TTC549 (cell line): ENCODE measurements around the gene TNNT1.
"Not testable (repeated sequence)": the region's sequence is repeated elsewhere in the genome, so short reads cannot be mapped to it uniquely, and the experiment has no call there.

Source experiments
- FAIRE-seq: peaks from 2 replicates; lab custom pipeline; 2012; peaks lifted over from hg19 to GRCh38; lab: Jason Lieb, UNC

TNNT1 gene, protein sequence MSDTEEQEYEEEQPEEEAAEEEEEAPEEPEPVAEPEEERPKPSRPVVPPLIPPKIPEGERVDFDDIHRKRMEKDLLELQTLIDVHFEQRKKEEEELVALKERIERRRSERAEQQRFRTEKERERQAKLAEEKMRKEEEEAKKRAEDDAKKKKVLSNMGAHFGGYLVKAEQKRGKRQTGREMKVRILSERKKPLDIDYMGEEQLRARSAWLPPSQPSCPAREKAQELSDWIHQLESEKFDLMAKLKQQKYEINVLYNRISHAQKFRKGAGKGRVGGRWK

GRCh38 chr19:55149078-55150003 is at the start of gene TNNT1:
TSS of gene TNNT1 (minus strand) at chr19:55149206. CDS start at chr19:55147157, 2,049 bp downstream.
- no peak for FAIRE-seq

DNA sequence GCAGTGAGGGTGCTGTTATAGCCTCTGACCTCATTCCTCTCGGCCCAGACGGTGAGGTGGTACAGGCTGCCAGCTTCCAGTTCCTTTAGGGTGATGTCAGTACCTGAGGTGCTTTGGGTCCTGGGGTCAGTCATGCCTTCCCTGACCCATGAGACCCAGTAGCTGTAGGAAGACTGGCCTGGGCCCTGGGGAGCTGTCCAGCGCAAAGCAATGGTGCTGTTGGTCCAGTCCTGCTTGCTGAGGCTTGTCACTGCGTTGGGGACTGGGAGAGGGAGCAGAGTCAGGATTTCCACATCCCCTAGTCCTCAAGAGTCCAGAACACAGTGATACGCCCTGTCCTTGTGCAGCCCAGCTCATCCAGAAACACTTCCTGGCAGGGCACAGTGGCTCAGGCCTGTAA is 49.6 kb upstream of the TNNT1 start:
- no peak for FAIRE-seq

DNA sequence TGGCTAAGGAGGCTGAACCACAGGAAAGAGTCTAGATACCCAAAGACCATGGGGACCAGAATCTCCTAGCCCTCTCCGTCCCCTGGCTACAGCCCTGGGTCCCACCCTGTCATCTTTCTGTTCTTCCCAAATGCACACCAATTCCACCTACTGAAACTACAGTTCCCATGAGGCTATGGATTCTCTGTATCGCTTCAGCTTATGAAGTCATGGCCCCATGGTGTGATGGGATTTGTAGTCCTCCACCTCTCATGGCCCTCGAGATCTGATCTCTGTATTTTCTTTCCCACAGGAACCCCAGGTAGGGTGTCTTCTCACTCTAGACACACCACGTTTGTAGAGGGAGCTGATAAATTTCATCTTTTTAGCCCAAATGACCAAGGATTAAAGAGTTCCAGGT is 48.5 kb upstream of the TNNT1 start:
- FAIRE-seq = no peak

GRCh38 chr19:55196803-55197202 is 47.8 kb upstream of the TNNT1 start:
- no peak for FAIRE-seq

GRCh38 chr19:55193481-55193880 is 44.5 kb upstream of the TNNT1 start:
- no peak for FAIRE-seq

DNA sequence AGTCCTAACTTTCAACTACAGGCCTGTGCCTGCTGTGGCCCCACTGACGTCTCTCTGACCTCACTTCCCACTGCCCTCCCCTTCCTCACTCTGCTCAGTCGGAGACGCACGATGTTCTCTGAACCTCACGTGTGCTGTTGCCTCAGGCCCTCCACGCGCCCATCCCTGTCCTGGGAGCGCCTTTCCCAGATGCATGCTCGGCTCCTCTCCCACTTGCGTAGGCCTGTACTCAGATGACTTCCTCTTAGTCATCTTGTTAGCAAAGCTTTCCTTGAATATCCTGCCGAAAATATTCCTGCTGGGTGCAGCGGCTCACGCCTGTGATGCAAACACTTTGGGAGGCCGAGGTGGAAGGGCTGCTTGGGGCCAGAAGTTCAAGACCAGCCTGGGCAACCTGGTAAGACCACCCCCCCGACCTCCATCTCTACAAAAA is 40.4 kb upstream of the TNNT1 start:
- no peak for FAIRE-seq

DNA sequence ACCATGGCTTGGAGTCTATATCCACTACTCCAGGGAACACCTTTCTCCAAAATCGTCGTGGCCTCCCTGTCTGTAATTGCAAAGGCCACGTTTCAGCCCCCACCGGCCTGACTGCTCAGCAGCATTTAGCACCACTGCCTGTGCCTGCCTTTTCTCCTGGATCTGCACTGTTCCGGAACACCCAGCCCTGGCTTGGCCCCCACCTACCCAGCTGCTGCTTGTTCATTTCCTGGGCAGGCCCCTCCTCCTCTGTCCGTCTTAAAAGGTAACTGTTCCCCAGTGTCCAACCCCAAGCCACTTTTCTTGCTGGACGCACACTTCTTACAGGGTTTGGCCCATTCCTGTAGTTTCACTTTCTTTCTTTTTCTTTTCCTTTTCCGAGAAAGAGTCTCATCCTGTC is 39.6 kb upstream of the TNNT1 start:
- FAIRE-seq = no peak

DNA sequence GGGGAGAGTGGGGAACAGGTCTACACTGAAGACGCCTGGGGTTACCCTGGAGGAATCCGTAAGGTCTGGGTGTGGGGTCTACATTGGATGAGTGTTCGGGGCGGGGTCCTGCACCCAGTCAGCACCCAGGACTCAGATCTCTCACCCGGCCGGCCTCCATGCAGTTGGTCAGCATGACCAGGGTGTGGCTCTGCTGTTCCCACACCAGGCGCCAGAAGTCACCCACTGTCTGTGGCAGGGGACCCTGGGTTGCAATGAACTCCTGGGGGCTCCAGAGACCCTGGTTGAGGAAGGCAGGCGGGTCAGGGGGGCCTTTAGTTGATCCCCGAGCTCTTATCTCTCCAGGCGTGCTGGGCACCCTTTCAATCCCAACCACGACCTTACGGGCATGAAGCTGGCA is 37.1 kb upstream of the TNNT1 start:
- no peak for FAIRE-seq

- FAIRE-seq = no peak
Observed at GRCh38 chr19:55181740-55182139, 32.7 kb upstream of the TNNT1 start.

- FAIRE-seq = no peak
Observed at GRCh38 chr19:55179606-55180484, 30.8 kb upstream of the TNNT1 start, which contains the start of gene SYT5. TSS of gene SYT5 (minus strand) at chr19:55180289. CDS start at chr19:55179041, 1,248 bp downstream.

DNA sequence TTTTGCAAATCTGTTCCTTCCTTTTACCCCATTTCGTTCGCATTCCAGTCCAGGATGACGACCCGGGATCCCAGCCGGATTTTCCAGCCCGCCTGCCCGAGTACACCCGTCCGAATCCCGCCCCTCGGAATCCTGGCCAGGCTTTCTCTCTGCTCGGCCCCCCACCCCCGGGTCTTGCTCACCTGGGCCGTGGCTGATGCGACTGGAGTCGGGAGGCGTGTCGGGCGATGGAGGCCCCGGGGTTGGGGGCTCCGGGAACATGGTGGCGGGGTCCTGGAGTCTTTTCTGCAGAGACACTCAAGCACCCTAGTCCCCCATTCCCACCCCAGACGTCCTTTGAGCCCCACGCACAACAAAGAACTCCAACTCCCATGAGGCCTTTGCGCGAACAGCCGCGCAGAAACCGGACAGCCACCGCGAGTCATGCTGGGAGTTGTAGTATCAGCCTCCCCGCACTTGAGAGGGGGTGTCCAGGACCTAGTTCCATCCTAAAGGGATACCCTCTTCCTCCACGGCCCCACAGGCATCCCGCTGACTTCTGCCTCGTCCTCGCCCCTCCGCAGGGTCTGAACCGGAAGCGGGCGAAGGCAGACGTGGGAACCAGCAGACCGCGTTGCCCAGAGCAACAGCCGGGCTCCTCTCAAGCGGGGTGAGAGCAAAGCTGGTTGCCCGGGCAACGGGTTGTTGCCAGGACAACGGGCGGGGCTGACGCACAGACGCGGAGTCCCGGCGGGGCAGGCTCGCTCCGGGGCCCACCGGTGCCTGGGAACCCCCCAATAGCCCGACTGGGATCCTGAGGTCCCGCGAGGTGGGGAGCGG is 30.0 kb upstream of the TNNT1 start:
- no peak for FAIRE-seq

DNA sequence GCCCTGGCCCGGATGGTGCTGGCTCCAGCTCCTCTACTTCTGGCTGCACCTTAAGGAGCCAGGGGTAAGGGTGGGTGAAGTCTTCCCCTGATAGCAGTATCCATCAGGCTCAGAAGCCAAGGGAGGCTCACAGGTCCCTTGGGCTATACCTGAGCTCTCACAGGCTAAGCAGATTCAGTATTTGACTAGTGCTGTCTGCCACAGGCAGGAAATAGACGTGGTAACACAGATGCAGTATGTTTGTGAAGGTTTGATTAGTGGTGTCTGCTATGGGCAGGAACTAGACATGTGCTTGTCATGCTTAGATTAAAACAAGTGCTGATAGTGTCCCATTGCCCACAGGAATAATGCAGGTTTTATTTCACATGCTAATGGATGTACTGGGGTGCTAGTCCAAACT is 27.1 kb upstream of the TNNT1 start:
- no peak for FAIRE-seq

GRCh38 chr19:55175117-55175867 is 26.3 kb upstream of the TNNT1 start:
- FAIRE-seq = no peak

DNA sequence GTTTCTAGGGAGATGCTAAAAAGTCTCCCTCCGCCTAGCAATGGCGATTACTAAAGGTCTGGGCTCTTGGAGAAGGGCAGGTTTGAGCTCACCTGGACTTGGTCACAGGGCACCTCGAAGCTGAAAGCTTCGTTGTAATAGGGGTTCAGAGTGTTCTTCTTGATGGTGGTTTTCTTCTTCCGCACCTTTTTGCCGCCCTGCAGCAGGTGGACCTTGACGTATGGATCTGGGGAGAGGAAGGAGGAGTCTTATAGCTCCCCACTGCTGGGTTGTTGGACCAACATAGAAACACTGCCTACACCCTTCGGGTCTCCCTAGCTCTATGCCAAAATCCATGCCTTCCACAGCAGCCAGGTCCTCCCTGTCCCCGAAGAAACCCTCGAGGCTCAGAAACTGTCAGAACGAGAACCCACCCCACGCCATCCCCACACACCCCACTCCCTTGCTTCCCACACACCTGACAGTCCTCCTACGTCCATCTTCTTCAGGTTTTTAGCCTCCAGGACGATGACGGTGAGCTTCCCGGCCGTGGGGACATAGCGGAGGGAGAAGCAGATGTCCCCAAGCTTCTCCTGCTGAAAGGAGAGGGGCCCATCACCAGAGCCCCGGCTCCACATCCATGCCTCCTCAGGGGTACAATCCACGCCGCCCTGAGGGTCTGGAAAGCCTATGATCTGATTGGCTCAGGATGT is 25.6 kb upstream of the TNNT1 start:
- no peak for FAIRE-seq

DNA sequence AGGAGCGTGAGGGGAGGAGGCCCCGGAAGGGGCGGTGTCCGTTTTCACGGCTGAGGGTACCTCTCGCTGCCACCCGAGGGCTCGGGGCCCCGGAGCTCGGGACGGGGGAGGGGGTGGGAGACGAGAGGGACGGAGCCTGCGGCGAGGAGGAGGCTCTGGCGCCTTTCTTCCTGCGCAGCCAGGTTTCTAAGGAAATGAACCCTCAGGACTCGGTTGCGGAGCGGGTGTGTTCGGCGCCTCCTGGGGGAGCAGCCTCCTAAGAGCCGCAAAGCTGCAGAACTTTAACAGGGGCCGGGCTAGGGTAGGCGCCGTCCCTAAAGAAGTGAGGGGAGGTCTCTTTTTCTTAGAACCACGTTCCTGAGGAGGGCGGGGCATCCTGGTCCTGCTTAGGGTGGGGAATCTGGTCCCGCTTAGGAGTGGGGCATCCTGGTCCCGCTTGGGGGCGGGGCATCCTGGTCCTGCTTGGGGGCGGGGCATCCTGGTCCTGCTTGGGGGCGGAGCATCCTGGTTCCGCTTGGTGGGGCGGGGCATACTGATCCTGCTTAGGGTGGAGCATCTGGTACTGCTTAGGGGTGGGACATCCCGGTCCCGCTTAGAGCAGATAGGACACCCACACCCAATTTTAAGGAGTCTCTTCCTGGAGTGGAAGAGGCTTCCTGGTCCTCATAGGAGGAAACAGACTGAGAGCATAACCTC is 24.9 kb upstream of the TNNT1 start:
- FAIRE-seq = peak; percentile 56

- FAIRE-seq = no peak
Observed at GRCh38 chr19:55173186-55173713, 24.2 kb upstream of the TNNT1 start.

DNA sequence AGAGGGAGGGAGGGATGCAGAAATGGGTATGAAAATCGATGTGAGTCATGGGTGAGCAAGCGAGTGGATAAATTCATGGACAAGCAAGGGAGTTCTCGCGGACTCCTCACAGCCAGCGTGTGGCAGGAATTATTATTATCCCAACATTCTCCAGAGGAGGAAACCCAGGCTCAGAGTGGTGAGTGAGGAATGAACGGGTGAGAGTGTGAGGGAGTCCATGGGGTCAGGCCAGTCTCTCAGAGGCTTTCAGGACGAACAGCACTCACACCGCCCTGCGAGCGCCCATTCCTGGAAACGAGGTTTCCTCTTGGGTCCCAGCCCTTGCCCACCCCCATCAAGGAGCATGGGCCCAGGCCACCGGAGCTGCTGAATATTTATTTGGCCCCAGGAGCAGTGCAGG is 23.7 kb upstream of the TNNT1 start:
- no peak for FAIRE-seq

DNA sequence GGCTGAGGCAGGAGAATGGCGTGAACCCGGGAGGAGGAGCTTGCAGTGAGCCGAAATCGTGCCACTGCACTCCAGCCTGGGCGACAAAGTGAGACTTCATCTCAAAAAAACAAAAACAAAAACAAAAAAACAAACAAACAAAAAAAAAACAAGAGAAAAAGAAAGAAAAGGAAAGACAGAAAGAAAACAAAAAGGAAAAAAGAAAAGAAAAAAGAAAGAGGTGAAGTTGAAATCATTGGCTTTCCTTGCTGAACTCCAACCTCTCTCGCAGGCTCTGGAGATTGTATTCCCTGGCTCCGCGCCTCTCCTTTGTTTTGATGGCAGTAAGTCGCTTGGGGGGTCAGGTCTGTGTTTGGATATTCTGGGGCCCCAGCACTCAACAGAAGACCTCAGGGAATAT is 23.3 kb upstream of the TNNT1 start:
- not testable (repeated sequence) for FAIRE-seq

DNA sequence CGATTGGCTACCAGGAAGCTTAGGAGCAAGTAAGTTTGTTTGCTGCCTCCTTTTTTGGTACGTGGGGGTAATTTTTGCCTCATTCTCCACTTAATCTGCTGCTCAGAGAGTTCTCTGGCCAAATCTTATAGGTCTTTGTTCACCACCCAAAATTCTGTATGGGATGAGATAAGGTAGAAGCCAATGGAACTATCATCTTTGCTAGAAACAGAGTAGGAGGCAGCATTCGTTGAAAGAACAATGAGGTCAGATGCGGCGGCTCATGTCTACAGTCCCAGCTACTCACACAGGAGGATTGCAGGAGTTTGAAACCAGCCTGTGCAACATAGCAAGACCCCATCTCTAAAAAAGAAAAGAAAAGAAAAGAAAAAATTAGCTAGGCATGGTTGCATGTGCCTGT is 22.4 kb upstream of the TNNT1 start:
- no peak for FAIRE-seq
